HG03108 (cell line): Measurements from ENCODE around the gene TPT1.

Source experiments
- ATAC-seq: cut with Tn5 transposase; IDR thresholded peaks from one replicate; pipeline ENCODE4 v1.9.1; 2021; ENCODE audit warnings: moderate library complexity; ENCODE audit not compliant: unreplicated experiment

TPT1 gene

DNA sequence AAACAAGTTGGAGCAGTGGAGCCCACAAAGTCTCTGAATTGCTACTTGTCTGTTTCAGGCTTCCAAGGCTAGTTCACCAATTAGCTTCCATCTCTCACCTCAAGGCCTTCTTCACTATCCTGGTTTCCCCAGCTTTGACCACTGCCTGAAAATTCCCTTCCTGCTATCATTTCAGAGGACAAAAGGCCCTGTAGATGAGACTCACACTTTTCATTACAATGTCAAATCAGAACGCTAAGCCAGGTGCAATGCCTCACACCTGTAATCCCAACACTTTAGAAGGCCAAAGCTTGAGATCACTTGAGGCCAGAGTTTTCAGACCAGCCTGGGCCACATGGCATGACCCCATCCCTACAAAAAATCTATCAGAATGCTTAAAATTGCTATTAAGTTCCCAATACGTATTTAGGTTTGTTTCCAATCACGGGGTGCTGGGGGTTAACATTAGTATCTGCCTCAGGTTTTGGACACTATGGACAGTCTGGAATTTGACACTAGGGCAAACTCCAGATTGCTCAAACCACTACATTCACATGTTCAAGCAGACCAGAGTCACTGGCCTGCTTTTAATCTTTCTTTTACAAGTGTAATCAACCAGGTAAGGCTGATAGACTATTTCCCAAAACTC is 5.5 kb downstream of the TPT1 start:
- ATAC-seq, result no peak

GRCh38 chr13:45333977-45334922 is 6.7 kb downstream of the TPT1 start:
- no peak for ATAC-seq

DNA sequence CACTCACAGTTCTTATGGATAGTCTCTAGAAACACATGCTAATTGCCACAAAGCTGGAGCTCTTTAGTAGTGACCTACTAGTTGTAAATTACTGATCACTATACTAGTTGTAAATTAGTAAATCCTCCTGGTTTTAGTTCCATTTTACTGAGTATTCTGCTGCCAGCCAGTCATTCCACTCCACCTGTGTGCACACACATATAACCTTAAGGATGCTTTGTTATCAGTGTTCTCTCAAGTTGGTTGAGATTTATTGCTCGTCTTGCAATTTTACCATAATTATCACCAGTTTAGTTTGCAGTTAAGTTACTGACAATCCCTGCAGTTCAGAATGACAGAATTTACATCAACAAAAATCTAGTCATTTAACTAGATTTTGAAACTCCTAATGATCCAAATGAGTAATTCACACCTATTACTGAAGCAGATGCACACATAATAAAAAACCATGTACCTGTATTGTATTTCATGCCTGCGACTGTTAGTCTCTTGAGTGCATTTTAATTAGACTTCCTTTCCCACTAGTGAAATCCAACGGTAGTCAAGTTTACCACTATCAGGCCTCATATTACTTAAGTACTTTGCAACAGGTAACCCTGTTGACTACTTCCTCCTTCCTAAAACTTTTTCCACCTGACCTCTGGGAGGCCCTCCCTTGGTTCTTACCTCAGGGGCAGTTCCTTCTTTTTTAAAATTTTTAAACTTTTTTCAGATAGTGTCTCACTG is 7.6 kb downstream of the TPT1 start:
- no peak for ATAC-seq

GRCh38 chr13:45332831-45333219 is 8.2 kb downstream of the TPT1 start:
- no peak for ATAC-seq

DNA sequence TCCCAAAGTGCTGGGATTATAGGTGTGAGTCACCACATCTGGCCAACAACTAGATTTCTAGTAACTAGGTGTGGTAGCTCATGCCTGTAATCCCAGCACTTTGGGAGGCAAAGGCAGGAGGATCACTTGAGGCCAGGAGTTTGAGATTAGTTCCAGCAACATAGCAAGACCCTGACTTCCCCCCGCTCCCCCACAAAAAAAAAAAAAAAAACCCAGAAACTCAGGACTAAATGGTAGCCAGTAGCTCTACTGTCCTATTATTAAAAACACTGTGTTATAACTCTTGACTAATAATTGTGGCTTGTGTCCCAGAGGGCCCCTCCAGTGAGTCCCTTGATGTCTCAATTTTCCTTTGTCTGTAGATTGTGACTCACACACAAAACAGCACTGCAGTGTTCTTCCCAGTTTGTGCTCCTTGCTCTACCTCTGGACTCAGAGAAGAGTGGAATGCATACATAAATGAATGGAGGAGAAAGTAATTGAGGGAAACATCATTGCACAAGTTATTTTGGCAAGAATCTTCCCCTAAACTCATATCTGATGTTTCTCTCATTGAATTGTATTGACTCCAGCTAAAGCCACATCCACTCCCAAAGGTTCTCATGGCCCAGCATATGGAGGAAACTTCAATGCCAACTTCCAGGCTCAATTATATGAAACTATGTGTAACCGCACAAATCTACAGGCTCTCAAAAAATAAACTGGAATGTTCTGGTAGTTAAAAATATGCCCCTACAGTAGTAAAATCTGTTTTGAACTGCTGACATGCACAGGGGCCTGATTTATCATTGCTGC is 8.8 kb downstream of the TPT1 start:
- ATAC-seq, result no peak

- no peak for ATAC-seq
Measured at GRCh38 chr13:45331692-45332035, 9.3 kb downstream of the TPT1 start.

- no peak for ATAC-seq
Measured at GRCh38 chr13:45331123-45331619, 9.8 kb downstream of the TPT1 start.

DNA sequence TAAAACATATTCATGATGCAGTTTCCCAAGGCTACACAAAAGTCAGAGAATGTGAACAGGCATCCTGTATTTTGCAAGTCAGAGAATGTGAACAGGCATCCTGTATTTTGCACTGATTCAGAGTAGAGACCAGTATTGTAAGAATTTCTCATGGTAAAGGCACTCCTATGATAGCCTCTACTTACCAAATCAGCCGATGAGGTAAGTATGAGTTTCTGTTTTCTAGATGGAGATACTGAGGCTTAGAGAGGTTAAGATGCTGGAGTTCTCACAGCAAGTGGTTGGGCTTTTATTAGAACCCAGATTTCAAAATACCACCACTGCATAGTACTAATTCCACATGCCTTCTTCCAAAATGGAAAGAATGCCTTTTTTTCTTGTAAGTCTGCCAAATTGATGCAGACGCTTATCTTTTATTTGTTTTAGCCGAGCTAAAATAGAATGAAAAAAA is 12.3 kb downstream of the TPT1 start:
- no peak for ATAC-seq

GRCh38 chr13:45327253-45327955 is 13.6 kb downstream of the TPT1 start:
- ATAC-seq, result no peak

GRCh38 chr13:45325806-45326205 is 15.2 kb downstream of the TPT1 start:
- no peak for ATAC-seq

- ATAC-seq, result no peak
Measured at GRCh38 chr13:45320876-45321629, 19.9 kb downstream of the TPT1 start.

DNA sequence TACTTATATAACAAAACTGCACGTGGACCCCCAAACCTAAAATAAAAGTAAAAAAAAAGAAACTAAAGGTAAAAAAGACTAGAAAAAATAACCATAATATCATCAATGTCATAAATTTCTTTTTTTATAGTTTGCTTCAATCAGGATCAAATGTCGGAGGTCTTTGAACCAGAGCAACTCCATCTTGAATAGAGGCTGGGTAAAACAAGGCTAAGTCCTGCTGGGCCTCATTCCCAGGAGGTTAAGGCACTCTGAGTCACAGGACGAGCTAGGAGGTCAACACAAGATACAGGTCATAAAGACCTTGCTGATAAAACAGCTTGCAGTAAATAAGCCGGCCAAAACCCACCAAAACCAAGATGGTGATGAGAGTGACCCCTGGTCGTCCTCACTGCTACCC is 24.0 kb downstream of the TPT1 start:
- no peak for ATAC-seq

DNA sequence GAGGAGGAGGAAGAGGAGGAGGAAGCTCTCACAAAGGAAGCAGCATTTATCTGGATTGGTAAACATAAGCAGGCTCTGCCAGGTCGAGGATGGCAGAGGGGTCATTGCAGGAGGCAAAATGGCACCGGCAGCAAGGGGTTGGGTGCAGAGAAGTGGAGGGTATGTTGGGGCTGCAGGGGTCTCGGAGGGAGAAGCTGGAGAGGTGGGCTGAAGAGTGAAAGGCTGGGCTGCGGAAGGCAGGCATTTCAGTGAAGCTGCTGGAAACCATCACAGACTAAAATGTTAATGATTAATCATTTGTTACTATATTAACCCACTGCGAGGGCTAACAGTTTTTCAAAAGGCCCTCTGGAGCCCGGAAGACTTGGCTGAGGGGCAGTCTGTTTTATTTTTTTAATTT is 24.6 kb downstream of the TPT1 start:
- ATAC-seq, result no peak

- ATAC-seq, result no peak
Measured at GRCh38 chr13:45315520-45316167, 25.3 kb downstream of the TPT1 start.

DNA sequence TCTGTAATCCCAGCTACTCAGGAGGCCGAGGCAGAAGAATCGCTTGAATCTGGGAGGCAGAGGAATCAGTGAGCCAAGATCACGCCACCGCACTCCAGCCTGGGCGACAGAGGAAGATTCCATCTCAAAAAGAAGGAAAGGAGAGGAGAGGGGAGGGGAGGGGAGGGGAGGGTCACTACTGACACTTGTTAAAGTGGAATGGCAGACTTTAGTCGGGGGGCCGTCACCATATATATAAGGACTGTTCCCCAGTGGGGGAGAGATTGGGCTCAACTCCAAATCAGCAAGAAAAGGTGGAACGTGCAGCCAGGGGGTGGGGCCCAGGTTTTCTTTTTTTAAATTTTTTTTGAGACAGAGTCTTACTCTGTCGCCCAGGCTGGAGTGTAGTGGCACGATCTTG is 26.2 kb downstream of the TPT1 start:
- no peak for ATAC-seq

- peak; percentile 28 for ATAC-seq
Measured at GRCh38 chr13:45310341-45311131, 30.4 kb downstream of the TPT1 start.

DNA sequence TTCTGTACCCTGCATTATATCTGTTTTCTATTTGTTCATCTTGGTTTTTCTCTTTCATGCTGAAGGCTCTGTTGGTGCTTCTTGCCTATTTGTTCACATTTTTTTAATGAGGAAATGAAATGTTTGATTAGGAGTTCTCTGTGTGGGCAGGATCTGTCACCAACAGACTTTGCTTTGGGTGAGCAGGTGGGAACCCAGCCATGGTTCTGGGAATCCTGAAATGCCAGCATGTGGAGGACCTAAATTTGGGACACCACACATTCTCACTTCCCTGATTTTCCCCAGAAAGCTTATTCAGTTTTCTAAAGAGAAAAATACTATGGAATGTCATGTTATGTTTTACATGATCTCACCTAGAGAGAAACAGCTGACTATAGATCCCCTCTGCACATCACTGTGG is 34.0 kb downstream of the TPT1 start:
- no peak for ATAC-seq

GRCh38 chr13:45305079-45305478 is 35.9 kb downstream of the TPT1 start:
- no peak for ATAC-seq
